Left kidney (tissue), 2 donors: Measurements from ENCODE around the gene NKTR. TPM values are rescaled to one million over a fixed set of nuclear protein-coding genes. Genes with fewer than 3 reads are reported as not detected.

Experiments used
- DNase-seq: peaks from one replicate; pipeline ENCODE4 v3.0.0-alpha.2; 2013
- polyA plus RNA-seq: library from polyadenylated mRNA; unstranded; fragments of 120-200 nt; gene quantifications from one replicate; pipeline ENCODE4 v1.2.1, GENCODE V29; 2013; ENCODE audit not compliant: insufficient read length

NKTR gene
- polyA plus RNA-seq, 1 donor: 220 TPM

DNA sequence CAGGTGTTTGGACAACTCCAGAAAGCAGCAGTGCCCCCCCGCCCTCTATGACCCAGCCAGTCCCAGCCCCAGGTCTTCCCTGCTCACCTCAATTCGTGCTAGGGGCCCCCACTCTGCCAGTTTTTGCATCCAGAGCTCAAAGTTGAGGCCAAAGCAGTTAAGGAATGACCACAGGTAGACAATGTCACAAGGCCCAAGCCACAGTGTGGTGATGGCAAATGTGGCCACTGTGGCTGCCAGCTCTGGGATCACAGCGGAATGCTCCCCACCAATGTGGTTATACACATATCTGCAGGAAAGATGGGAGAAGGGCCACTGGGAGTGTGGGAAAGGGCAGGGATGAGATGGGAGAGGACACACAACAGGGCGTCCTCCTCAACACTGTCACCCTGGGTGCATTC is 93.0 kb downstream of the NKTR start:
- DNase-seq: no peak

GRCh38 chr3:42694366-42694765 is 93.9 kb downstream of the NKTR start:
- DNase-seq: no peak

DNA sequence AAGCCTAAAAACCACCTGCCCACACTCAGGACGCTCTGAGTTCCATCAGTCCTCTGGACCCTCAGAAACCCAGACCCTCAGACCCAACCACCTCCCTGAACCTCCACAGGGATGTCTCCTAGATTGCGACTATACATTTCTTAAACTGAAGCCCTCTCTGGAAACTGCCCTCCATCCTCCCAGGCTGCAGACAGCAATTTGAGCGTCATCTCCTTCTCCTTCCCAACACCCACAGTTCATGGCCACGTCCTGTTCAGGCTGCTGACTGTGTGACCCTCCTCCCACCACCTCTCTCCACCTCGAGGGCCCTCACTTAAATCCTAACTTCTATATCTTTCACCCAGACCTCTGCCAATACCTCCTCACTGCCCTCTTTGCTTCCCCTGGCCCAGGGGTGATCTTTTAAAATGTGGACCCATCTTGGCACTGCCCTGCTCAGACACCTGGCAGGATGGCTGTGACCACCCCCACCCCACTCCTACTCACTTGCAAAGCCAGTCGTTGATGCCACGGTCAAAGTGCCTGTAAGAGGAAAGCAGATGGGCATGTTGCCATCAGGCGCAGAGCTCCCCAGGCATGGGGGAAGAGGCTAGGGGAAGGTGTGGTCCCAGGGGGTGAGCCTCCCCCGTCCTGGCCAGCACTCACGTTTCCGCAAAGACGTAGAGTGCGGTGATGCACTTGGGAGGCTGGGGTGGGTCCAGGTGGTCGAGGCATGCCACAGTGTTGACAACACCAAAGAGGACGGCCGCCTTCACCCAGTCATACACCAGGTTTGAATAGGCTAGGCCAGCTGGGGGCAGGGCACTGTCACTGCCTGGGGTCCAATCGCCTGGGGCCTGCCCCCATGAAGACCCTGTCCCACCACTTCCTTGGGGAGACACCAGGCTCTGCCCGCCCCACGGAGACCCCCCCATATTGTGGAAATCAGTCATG is 96.1 kb downstream of the NKTR start:
- no peak for DNase-seq

- DNase-seq: no peak
These were observed 97.0 kb downstream of the NKTR start for GRCh38 chr3:42697289-42698051.

Other genes starting within 250 kb of the NKTR start
- gene LYZL4, start 190.1 kb upstream of the NKTR start, polyA plus RNA-seq: not detected
- 1.9 TPM for gene VIPR1, start 98.0 kb upstream of the NKTR start, polyA plus RNA-seq
- gene SEC22C, start 18.7 kb upstream of the NKTR start, polyA plus RNA-seq: 49.7 TPM
- 23.9 TPM for gene SS18L2, start 9.8 kb upstream of the NKTR start, polyA plus RNA-seq
- 12.7 TPM for gene ZBTB47, start 53.0 kb downstream of the NKTR start, polyA plus RNA-seq
- not detected for gene KLHL40, start 84.9 kb downstream of the NKTR start, polyA plus RNA-seq
- 0.88 TPM for gene HHATL, start 102.1 kb downstream of the NKTR start, polyA plus RNA-seq
- gene CCDC13, start 172.6 kb downstream of the NKTR start, polyA plus RNA-seq: 3.8 TPM
- 145 TPM for gene HIGD1A, start 203.8 kb downstream of the NKTR start, polyA plus RNA-seq
- 2.7 TPM for gene ACKR2, start 208.8 kb downstream of the NKTR start, polyA plus RNA-seq